ENCODE results near the gene FLRT2. TPM values are rescaled to one million over a fixed set of nuclear protein-coding genes. Genes with fewer than 3 reads are reported as not detected.

FLRT2 gene
- total and polyA plus RNA-seq, 9 of the 15 experiments (the other 6 are each of a cell fraction or from before 2014, with no cell fraction given) = 0.02 TPM; not detected in 8

- TF ChIP-seq CAMTA2 (CRISPR knock-in tag; conservative IDR thresholded peaks at IDR 0.05) = no peak
- TF ChIP-seq KDM4B (IDR thresholded peaks at IDR 0.05; ENCODE audit: borderline replicate concordance in 2 of 2, low read depth in 1 of 2) = no peak
- no peak for TF ChIP-seq CXXC5 (CRISPR knock-in tag; IDR thresholded peaks at IDR 0.05)
- TF ChIP-seq NR3C1 (CRISPR knock-in tag; IDR thresholded peaks at IDR 0.05) = no peak
- TF ChIP-seq GTF2B (IDR thresholded peaks at IDR 0.05; ENCODE audit: extremely low read depth, insufficient read length) = no peak
- no peak for TF ChIP-seq CHCHD3 (CRISPR knock-in tag; IDR thresholded peaks at IDR 0.05)
- no peak for TF ChIP-seq ZFP30 (CRISPR knock-in tag; IDR thresholded peaks at IDR 0.05; ENCODE audit: borderline replicate concordance)
- no peak for TF ChIP-seq PCBP1 (IDR thresholded peaks at IDR 0.05; ENCODE audit: low read depth, low read length, poor library complexity, severe bottlenecking)
- no peak for TF ChIP-seq AFF1 (IDR thresholded peaks at IDR 0.05; ENCODE audit: low read depth in 1 of 2, partially characterized antibody in 2 of 2)
- no peak for TF ChIP-seq E2F1 (CRISPR knock-in tag; IDR thresholded peaks at IDR 0.05)
- no peak for TF ChIP-seq BACH1 (tag; IDR thresholded peaks at IDR 0.05)
- TF ChIP-seq YBX1 (IDR thresholded peaks at IDR 0.05) = no peak
- no peak for TF ChIP-seq FOXO4 (CRISPR knock-in tag; IDR thresholded peaks at IDR 0.05)
- H3K27me3 ChIP-seq (ENCODE audit: control insufficient read depth in 2 of 2, insufficient read depth in 2 of 2, low read length in 2 of 2) = no peaks in the 10 kb centered on the region
- no peak for ATAC-seq
- no peaks in the 10 kb centered on the region for H3K36me3 ChIP-seq (ENCODE audit: control insufficient read depth, insufficient read depth, low read length)
- no peak overlapping the region for H3K27ac ChIP-seq (ENCODE audit: extremely low read depth, low read depth, low read length)
- no peaks in the 10 kb centered on the region for H4K20me1 ChIP-seq (replicated peaks; ENCODE audit: control insufficient read depth, insufficient read depth, low read length)
- POLR2A ChIA-PET = no interaction called here
- intact Hi-C loops (cut with micrococcal nuclease) (no loop called here), in situ Hi-C loops (cut with MboI) (no loop called here)
- no peak overlapping the region for H3K9ac ChIP-seq (ENCODE audit: insufficient read depth in 1 of 2, low read depth in 2 of 2, low read length in 2 of 2)
- DNase-seq (ENCODE audit: extremely low read depth in 1 of 4, low spot score in 3 of 4) = no peak
- H3K4me1 ChIP-seq (replicated peaks in 1 of 2; ENCODE audit: control insufficient read depth in 2 of 2, insufficient read depth in 2 of 2, low read length in 2 of 2) = no peaks in the 10 kb centered on the region
- no peaks in the 10 kb centered on the region for H3K9me1 ChIP-seq (ENCODE audit: control insufficient read depth, insufficient read depth, low read length)
- no peak overlapping the region for H3K4me2 ChIP-seq (ENCODE audit: insufficient read depth, low read length)
- 0% methylated on average over 5 of the region's 5 CpGs for WGBS (ENCODE audit: insufficient coverage, low coverage, missing lambda C conversion rate)
- no peaks in the 10 kb centered on the region for H3K79me2 ChIP-seq (ENCODE audit: control insufficient read depth, insufficient read depth, low read length)
- no peak for FAIRE-seq
- H2AFZ ChIP-seq (ENCODE audit: low read depth, low read length) = no peak overlapping the region
- CTCF ChIA-PET (ENCODE audit: low intra/inter-chr PET ratio) = no interaction called here
- no TSS peak for BruUV-seq (replicated peaks)
- no peaks in the 10 kb centered on the region for H3K9me3 ChIP-seq (replicated peaks; ENCODE audit: control insufficient read depth, insufficient read depth, low read depth, low read length)
- no peak overlapping the region for H3K4me3 ChIP-seq
Observed at GRCh38 chr14:85516239-85517113, 13.5 kb upstream of the FLRT2 start.

Data from K562 (cell line).